ENCODE data around the gene CPVL. TPM values are rescaled to one million over a fixed set of nuclear protein-coding genes. Genes with fewer than 3 reads are reported as not detected.

Gene CPVL
- total and polyA plus RNA-seq, 2 of the 8 experiments (the other 6 are each of a cell fraction or from before 2014, with no cell fraction given): 40.0 to 55.0 TPM

- TF ChIP-seq CHD7 (IDR thresholded peaks at IDR 0.05; ENCODE audit: insufficient replicate concordance, low read length) (no peak), EP300 (IDR thresholded peaks at IDR 0.05; ENCODE audit: borderline replicate concordance in 1 of 2, low read depth in 2 of 2, low read length in 2 of 2) (no peak), RNF2 (IDR thresholded peaks at IDR 0.05; ENCODE audit: borderline replicate concordance, low read depth, low read length, missing control alignments, poor library complexity, severe bottlenecking) (no peak), POLR2A (IDR thresholded peaks at IDR 0.05; ENCODE audit: control extremely low read depth in 1 of 2, low read depth in 2 of 2, low read length in 2 of 2) (no peak), TEAD4 (IDR thresholded peaks at IDR 0.05; ENCODE audit: low read depth, low read length) (no peak), CREB1 (IDR thresholded peaks at IDR 0.05) (no peak)
These were observed 153.5 kb downstream of the CPVL start (continued) for GRCh38 chr7:28992798-28993197.

Measured in H1 (cell line).